ENCODE data around the gene CCDC57.
A peak's percentile ranks its signal among the peaks of the same experiment; 100 is the strongest.

CCDC57 gene

DNA sequence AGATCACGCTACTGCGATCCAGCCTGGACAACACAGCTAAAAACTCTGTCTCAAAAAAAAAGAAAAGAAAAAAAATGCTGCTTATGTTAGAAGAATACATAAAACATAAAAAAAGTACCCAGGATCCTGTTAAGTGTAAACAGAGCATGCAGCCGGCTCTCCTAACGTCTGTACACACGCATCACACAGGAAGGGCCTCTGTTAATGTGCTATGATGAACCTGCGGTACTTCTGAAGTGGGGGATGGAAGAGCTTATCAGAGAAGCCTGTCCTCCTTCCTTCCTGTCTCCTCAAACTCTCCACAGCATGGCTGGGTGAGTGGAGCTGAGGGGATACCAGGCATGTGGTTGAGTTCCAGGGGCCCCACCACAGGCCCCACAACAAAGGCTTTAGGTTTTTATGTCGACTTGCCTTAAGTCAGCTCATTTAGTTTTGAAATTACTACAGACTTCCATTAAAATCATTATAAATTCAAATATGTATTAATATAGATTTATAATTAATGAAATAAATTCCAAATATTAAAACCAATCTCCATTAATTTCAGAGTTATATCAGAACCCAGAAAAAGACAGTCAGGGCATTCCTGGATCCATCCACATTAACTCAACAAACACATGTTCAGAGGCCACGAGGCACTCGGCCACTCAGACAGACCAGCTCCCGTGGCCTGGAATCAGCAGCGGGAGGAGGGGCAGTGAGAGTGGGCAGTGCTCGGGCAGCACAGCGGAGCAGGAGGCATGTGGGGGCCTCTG is 11.7 kb downstream of the CCDC57 start:
- WGBS (ENCODE audit: insufficient coverage): 93% methylated on average over 3 of the region's 13 CpGs
- peaks cover 0 to 34% (median 24%) of the 10 kb centered on the region in 4 experiments for H3K4me1 ChIP-seq (ENCODE audit: control extremely low read depth in 1 of 4, control insufficient read depth in 4 of 4, insufficient read depth in 4 of 4, low read length in 3 of 4)
- H3K36me3 ChIP-seq (ENCODE audit: control insufficient read depth in 4 of 4, insufficient read depth in 4 of 4, low read length in 3 of 4): peaks cover 0 to 24% (median 8%) of the 10 kb centered on the region in 4 experiments
- ChIA-PET POLR2A (interaction anchor here (0.9 to 1.2 kb wide), 3 partner anchors 16 to 97 kb away, joined by 3 to 5 read pairs (median 3); no protein-coding TSS in a partner anchor), CTCF (interaction anchor here (0.6 to 1.5 kb wide), 10 partner anchors 12 to 170 kb away, joined by 3 to 6 read pairs (median 4); partner anchors contain the start of genes CCDC57 and DCXR)
- H3K27me3 ChIP-seq (replicated peaks in 2 of 5; ENCODE audit: control insufficient read depth in 4 of 5, insufficient read depth in 5 of 5, low read length in 4 of 5): no peaks in the 10 kb centered on the region
- peak; percentile 80 to 97 (median 97) for DNase-seq
- H3K4me3 ChIP-seq (ENCODE audit: control insufficient read depth in 1 of 7, extremely low read depth in 1 of 7, insufficient read depth in 4 of 7, low read depth in 2 of 7, low read length in 6 of 7): peak overlapping the region in 3 of 7 experiments; percentile 6 to 20 (median 11)
- no peaks in the 10 kb centered on the region for H3K9me3 ChIP-seq (ENCODE audit: control extremely low read depth in 1 of 5, control insufficient read depth in 4 of 5, insufficient read depth in 2 of 5, low read depth in 1 of 5, low read length in 4 of 5)
- H3K27ac ChIP-seq (ENCODE audit: insufficient read depth in 1 of 2, low read depth in 1 of 2, low read length in 2 of 2, poor library complexity in 1 of 2, severe bottlenecking in 2 of 2): peak overlapping the region in 1 of 2 experiments; percentile 49

GRCh38 chr17:82200135-82200534 is 12.5 kb downstream of the CCDC57 start:
- Histone ChIP-seq H3K27me3 (replicated peaks in 2 of 5; ENCODE audit: control insufficient read depth in 4 of 5, insufficient read depth in 5 of 5, low read length in 4 of 5) (no peaks in the 10 kb centered on the region), H3K4me3 (ENCODE audit: control insufficient read depth in 1 of 7, extremely low read depth in 1 of 7, insufficient read depth in 4 of 7, low read depth in 2 of 7, low read length in 6 of 7) (no peak overlapping the region), H3K27ac (ENCODE audit: insufficient read depth in 1 of 2, low read depth in 1 of 2, low read length in 2 of 2, poor library complexity in 1 of 2, severe bottlenecking in 2 of 2) (peak overlapping the region; percentile 20 to 49), H3K4me1 (ENCODE audit: control extremely low read depth in 1 of 4, control insufficient read depth in 4 of 4, insufficient read depth in 4 of 4, low read length in 3 of 4) (peaks cover 0 to 26% (median 22%) of the 10 kb centered on the region in 4 experiments), H3K9me3 (ENCODE audit: control extremely low read depth in 1 of 5, control insufficient read depth in 4 of 5, insufficient read depth in 2 of 5, low read depth in 1 of 5, low read length in 4 of 5) (no peaks in the 10 kb centered on the region), H3K36me3 (ENCODE audit: control insufficient read depth in 4 of 4, insufficient read depth in 4 of 4, low read length in 3 of 4) (peaks cover 0 to 31% (median 10%) of the 10 kb centered on the region in 4 experiments)
- WGBS (ENCODE audit: insufficient coverage): 95% methylated on average over 16 of the region's 17 CpGs
- POLR2A ChIA-PET: interaction anchor here (1.1 to 1.2 kb wide), 2 partner anchors 17 to 31 kb away, joined by 3 to 5 read pairs; no protein-coding TSS in a partner anchor
- peak in 1 of 3 donors; percentile 17 for DNase-seq
- CTCF ChIA-PET: interaction anchor here (0.9 to 1.7 kb wide), 7 partner anchors 9 to 170 kb away, joined by 3 to 6 read pairs (median 4); partner anchors contain the start of gene CCDC57

DNA sequence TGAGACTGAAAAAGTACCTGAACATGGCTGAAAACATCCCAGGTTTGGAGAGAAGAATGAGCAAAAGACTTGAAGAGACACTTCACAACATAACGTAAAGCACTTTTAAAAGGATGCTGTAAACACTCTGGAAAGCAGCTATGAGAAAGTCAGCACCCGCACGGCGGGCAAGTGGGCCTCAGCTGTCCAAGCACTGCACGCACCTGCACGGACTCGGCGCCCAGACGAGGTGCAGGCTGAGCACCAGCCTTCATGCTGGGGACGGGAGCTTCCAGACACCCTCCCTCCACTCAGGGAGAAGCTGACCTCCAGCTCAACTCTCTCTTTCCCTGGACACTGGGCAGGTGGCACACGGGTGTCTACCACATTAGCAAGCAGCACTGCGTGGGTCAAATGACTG is 13.1 kb downstream of the CCDC57 start:
- H3K4me3 ChIP-seq (ENCODE audit: control insufficient read depth in 1 of 7, extremely low read depth in 1 of 7, insufficient read depth in 4 of 7, low read depth in 2 of 7, low read length in 6 of 7): no peak overlapping the region
- no peaks in the 10 kb centered on the region for H3K9me3 ChIP-seq (ENCODE audit: control extremely low read depth in 1 of 5, control insufficient read depth in 4 of 5, insufficient read depth in 2 of 5, low read depth in 1 of 5, low read length in 4 of 5)
- ChIA-PET POLR2A (no interaction called here), CTCF (interaction anchor here (0.8 to 1.7 kb wide), 5 partner anchors 8 to 45 kb away, joined by 3 to 4 read pairs (median 3); no protein-coding TSS in a partner anchor)
- H3K27me3 ChIP-seq (replicated peaks in 2 of 5; ENCODE audit: control insufficient read depth in 4 of 5, insufficient read depth in 5 of 5, low read length in 4 of 5): no peaks in the 10 kb centered on the region
- no peak for DNase-seq
- H3K27ac ChIP-seq (ENCODE audit: insufficient read depth in 1 of 2, low read depth in 1 of 2, low read length in 2 of 2, poor library complexity in 1 of 2, severe bottlenecking in 2 of 2): no peak overlapping the region
- WGBS (ENCODE audit: insufficient coverage): 95% methylated on average over 9 of the region's 12 CpGs
- H3K36me3 ChIP-seq (ENCODE audit: control insufficient read depth in 4 of 4, insufficient read depth in 4 of 4, low read length in 3 of 4): peaks cover 2 to 37% (median 13%) of the 10 kb centered on the region in 4 experiments
- peaks cover 0 to 25% (median 22%) of the 10 kb centered on the region in 4 experiments for H3K4me1 ChIP-seq (ENCODE audit: control extremely low read depth in 1 of 4, control insufficient read depth in 4 of 4, insufficient read depth in 4 of 4, low read length in 3 of 4)

- CTCF ChIA-PET: no interaction called here
- Histone ChIP-seq H3K9me3 (ENCODE audit: control extremely low read depth in 1 of 5, control insufficient read depth in 4 of 5, insufficient read depth in 2 of 5, low read depth in 1 of 5, low read length in 4 of 5) (no peaks in the 10 kb centered on the region), H3K27ac (ENCODE audit: insufficient read depth in 1 of 2, low read depth in 1 of 2, low read length in 2 of 2, poor library complexity in 1 of 2, severe bottlenecking in 2 of 2) (no peak overlapping the region), H3K27me3 (replicated peaks in 2 of 5; ENCODE audit: control insufficient read depth in 4 of 5, insufficient read depth in 5 of 5, low read length in 4 of 5) (no peaks in the 10 kb centered on the region), H3K4me3 (ENCODE audit: control insufficient read depth in 1 of 7, extremely low read depth in 1 of 7, insufficient read depth in 4 of 7, low read depth in 2 of 7, low read length in 6 of 7) (no peak overlapping the region), H3K36me3 (ENCODE audit: control insufficient read depth in 4 of 4, insufficient read depth in 4 of 4, low read length in 3 of 4) (peaks cover 4 to 46% (median 20%) of the 10 kb centered on the region in 4 experiments), H3K4me1 (ENCODE audit: control extremely low read depth in 1 of 4, control insufficient read depth in 4 of 4, insufficient read depth in 4 of 4, low read length in 3 of 4) (peaks cover 0 to 23% (median 22%) of the 10 kb centered on the region in 4 experiments)
- WGBS (ENCODE audit: insufficient coverage): 96% methylated on average over 2 of the region's 4 CpGs
- DNase-seq: no peak
- POLR2A ChIA-PET: no interaction called here
These were observed 14.6 kb downstream of the CCDC57 start for GRCh38 chr17:82198092-82198491.

DNA sequence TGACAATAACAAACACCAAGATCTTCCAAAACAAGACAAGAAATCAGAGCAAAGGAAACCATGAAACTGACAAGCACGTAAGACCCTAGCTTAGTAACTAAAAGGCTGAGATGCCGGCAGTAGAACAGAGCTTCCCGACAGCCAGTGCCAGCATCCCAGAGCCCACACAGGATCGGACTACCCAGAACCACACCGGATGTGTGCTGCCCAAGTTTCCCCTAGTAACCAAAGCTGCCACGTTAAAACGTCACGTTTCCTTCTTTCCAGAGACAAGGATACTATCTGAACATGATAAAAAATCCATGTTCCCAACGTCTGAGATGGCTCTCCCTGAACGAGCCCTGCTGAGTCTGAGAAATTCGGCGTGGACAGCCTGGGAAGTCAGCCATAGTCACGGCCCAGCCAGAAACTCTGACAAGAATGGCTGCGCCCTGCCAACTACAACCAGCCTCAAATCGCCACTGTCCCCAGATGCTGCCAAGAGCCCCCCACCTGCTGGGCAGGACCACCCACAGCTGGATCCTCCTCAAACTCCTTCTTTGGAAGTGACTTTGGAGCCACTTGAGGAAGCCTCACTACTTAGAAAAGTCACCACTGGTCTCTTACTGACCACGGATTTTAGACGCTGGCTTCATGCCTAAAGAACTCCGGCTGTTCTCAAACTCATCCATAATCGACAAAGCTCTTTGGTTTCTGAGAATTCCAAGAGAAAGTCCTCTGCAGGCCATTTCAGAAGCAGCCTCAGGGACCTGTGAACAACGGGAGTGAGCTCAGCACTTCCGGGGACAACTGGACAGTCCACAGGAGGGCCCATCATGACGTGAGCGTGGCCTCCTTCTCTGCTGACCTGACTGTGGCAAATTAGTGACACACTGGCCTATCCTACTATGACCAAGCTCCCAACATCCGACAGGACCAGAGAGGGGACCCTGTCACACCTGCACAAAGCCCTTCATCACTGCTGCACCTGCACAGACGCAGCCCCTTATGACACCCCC is 16.7 kb downstream of the CCDC57 start:
- H3K9me3 ChIP-seq (ENCODE audit: control extremely low read depth in 1 of 5, control insufficient read depth in 4 of 5, insufficient read depth in 2 of 5, low read depth in 1 of 5, low read length in 4 of 5): no peaks in the 10 kb centered on the region
- peaks cover 0 to 14% (median 12%) of the 10 kb centered on the region in 4 experiments for H3K4me1 ChIP-seq (ENCODE audit: control extremely low read depth in 1 of 4, control insufficient read depth in 4 of 4, insufficient read depth in 4 of 4, low read length in 3 of 4)
- CTCF ChIA-PET: no interaction called here
- WGBS (ENCODE audit: insufficient coverage): 98% methylated on average over 25 of the region's 25 CpGs
- H3K27me3 ChIP-seq (replicated peaks in 2 of 5; ENCODE audit: control insufficient read depth in 4 of 5, insufficient read depth in 5 of 5, low read length in 4 of 5): no peaks in the 10 kb centered on the region
- POLR2A ChIA-PET: no interaction called here
- DNase-seq: no peak
- H3K27ac ChIP-seq (ENCODE audit: insufficient read depth in 1 of 2, low read depth in 1 of 2, low read length in 2 of 2, poor library complexity in 1 of 2, severe bottlenecking in 2 of 2): no peak overlapping the region
- peaks cover 4 to 60% (median 24%) of the 10 kb centered on the region in 4 experiments for H3K36me3 ChIP-seq (ENCODE audit: control insufficient read depth in 4 of 4, insufficient read depth in 4 of 4, low read length in 3 of 4)
- no peak overlapping the region for H3K4me3 ChIP-seq (ENCODE audit: control insufficient read depth in 1 of 7, extremely low read depth in 1 of 7, insufficient read depth in 4 of 7, low read depth in 2 of 7, low read length in 6 of 7)

GRCh38 chr17:82194765-82195164 is 17.9 kb downstream of the CCDC57 start:
- peaks cover 0 to 2% (median 1%) of the 10 kb centered on the region in 4 experiments for H3K4me1 ChIP-seq (ENCODE audit: control extremely low read depth in 1 of 4, control insufficient read depth in 4 of 4, insufficient read depth in 4 of 4, low read length in 3 of 4)
- no peak overlapping the region for H3K4me3 ChIP-seq (ENCODE audit: control insufficient read depth in 1 of 7, extremely low read depth in 1 of 7, insufficient read depth in 4 of 7, low read depth in 2 of 7, low read length in 6 of 7)
- H3K27ac ChIP-seq (ENCODE audit: insufficient read depth in 1 of 2, low read depth in 1 of 2, low read length in 2 of 2, poor library complexity in 1 of 2, severe bottlenecking in 2 of 2): no peak overlapping the region
- no peaks in the 10 kb centered on the region for H3K27me3 ChIP-seq (replicated peaks in 2 of 5; ENCODE audit: control insufficient read depth in 4 of 5, insufficient read depth in 5 of 5, low read length in 4 of 5)
- no peaks in the 10 kb centered on the region for H3K9me3 ChIP-seq (ENCODE audit: control extremely low read depth in 1 of 5, control insufficient read depth in 4 of 5, insufficient read depth in 2 of 5, low read depth in 1 of 5, low read length in 4 of 5)
- peaks cover 4 to 60% (median 26%) of the 10 kb centered on the region in 4 experiments for H3K36me3 ChIP-seq (ENCODE audit: control insufficient read depth in 4 of 4, insufficient read depth in 4 of 4, low read length in 3 of 4)
- 98% methylated on average over 16 of the region's 16 CpGs for WGBS (ENCODE audit: insufficient coverage)
- POLR2A ChIA-PET: no interaction called here
- CTCF ChIA-PET: interaction anchor here (1.2 kb wide), 1 partner anchor 10 kb away, joined by 4 read pairs; no protein-coding TSS in a partner anchor
- no peak for DNase-seq

Measured in common myeloid progenitor, CD34-positive (primary cell).